ENCODE data around the gene SEMA7A.
"Not testable (repeated sequence)": the region's sequence is repeated elsewhere in the genome, so short reads cannot be mapped to it uniquely, and the experiment has no call there.

SEMA7A gene, protein sequence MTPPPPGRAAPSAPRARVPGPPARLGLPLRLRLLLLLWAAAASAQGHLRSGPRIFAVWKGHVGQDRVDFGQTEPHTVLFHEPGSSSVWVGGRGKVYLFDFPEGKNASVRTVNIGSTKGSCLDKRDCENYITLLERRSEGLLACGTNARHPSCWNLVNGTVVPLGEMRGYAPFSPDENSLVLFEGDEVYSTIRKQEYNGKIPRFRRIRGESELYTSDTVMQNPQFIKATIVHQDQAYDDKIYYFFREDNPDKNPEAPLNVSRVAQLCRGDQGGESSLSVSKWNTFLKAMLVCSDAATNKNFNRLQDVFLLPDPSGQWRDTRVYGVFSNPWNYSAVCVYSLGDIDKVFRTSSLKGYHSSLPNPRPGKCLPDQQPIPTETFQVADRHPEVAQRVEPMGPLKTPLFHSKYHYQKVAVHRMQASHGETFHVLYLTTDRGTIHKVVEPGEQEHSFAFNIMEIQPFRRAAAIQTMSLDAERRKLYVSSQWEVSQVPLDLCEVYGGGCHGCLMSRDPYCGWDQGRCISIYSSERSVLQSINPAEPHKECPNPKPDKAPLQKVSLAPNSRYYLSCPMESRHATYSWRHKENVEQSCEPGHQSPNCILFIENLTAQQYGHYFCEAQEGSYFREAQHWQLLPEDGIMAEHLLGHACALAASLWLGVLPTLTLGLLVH

DNA sequence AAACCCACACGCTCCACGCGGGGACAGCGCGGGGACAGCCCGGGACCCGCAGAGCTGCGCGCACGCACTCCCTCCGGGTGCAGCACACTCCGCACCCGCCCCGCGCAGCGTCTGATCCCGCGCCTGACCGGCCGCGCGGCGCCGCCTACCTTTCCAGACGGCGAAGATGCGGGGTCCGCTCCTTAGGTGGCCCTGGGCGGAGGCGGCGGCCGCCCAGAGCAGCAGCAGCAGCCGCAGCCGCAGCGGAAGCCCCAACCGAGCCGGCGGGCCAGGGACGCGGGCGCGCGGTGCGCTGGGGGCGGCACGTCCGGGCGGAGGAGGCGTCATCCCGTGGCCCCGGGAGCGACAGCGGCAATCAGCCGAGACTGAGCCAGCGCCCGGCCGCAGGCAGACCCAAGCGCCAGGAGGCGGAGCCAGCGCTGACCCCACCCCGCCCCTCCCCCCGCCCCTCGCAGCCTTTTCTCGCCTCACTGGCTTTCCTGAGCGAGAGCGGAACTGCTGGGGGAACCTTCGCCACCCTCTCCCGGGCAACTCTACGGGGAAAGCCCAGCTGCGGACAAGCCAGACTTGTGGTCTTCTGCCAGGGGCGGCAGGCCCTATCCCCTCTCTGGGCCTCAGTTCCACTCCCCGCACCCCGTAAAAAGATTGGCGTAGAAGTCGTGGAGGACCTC lies at the start of gene SEMA7A:
Gene SEMA7A (minus strand): TSS at position 367 of the 671 bp plus-strand sequence. CDS start 40 bp downstream, at position 327.
- no peak for DNase-seq

DNA sequence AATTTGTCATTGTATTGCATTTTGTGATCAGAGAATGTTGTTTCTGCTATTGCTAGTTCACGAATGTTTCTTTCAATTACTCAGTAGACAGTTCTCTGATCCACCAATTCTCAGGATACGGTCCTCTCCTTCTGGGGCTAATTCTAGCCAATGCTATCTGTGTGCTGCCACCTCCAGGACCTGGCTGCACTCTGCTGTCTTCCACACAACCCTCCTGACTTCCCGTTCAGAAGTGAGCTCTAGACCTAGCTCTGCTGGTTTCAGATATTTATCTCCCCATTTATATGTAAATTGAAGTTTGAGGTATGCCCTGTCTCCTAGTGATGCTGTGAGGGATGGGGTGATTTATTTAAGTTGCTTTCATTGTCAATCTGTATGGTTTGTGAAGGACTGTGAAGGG lies 48.9 kb upstream of the SEMA7A start:
- no peak for DNase-seq

DNA sequence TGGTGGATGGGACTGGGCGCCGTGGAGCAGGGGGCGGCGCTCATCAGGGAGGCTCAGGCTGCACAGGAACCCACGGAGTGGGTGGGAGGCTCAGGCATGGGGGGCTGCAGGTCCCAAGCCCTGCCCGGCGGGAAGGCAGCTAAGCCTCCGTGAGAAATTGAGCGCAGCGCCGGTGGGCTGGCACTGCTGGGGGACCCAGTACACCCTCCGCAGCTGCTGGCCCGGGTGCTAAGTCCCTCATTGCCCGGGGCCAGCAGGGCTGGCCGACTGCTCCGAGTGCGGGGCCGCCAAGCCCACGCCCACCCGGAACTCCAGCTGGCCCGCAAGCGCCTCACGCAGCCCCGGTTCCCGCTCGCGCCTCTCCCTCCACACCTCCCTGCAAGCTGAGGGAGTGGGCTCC lies 46.6 kb upstream of the SEMA7A start:
- not testable (repeated sequence) for DNase-seq

DNA sequence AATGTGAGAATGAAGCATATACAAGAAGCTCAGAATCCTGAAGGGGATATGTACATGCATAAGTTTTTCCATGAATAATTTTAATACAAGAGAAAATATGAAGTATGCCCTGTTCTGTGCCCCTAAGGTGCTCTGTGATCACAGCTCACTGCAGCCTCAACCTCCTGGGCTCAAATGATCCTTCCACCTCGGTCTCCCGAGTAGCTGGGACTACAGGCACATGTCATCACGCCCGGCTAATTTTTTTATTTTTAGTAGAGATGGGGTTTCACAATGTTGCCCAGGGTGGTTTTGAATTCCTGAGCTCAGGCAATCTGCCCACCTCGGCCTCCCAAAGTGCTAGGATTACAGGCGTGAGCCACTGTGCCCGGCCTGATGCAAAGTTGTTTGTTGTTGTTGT lies 37.9 kb upstream of the SEMA7A start:
- DNase-seq: not testable (repeated sequence)

DNA sequence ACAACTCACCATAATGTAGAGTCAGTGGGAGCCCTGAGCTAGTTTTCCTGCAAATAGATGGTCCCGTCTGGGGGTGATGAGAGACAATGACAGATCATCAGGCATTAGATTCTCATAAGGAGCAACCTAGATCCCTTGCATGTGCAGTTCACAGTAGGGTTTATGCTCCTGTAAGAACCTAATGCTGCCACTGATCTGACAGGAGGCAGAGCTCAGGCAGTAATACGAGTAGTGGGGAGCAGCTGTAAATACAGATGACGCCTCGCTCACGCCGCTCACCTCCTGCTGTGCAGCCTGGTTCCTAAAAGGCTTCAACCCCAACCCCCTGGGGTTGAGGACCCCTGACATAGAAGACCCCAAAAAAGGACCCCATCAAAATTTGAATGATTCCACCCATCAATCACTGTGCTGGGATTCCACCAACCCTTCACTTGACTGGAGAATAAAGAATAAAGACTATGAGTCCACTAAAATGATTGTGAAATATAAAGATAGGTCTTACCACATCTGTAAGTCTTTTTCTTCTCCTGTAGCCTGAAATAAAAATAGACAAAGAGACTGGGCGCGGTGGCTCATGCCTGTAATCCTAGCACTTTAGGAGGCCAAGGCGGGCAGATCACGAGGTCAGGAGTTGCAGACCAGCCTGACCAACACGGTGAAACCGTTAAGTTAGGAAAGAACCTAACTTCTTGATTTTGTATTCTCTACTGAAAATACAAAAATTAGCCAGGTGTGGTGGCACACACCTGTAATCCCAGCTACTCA lies 37.1 kb upstream of the SEMA7A start:
- DNase-seq: no peak

DNA sequence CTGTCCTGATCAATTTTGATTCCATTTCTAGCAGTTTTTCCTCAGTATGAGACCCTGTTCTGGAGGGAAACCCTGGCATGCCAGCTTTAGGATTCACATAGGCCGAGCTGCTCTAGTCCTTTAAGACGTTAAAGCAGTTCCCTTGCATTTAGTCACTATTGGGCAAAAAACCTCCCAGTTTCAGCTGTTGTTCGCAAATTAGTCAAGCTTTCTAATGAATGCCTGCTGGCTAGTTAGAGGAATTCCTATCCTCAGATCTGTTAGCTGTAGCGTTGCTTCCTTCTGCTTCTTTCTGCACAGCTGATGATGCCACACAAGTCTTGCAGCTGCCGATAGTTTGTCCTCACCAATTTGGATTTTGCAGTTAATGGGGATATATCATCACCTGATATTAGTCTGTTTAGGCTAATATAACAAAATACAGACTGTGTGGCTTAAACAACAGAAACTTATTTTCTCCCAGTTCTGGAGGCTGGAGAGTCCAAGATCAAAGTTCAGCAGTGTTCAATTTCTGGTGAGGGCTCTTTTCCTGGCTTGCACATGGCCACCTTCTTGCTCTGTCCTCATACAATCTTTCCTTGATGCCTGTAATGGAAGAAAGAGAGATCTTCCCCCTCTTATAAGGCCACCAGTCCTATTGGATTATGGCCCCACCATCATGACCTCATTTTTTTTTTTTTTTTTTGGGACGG lies 34.7 kb upstream of the SEMA7A start:
- no peak for DNase-seq

DNA sequence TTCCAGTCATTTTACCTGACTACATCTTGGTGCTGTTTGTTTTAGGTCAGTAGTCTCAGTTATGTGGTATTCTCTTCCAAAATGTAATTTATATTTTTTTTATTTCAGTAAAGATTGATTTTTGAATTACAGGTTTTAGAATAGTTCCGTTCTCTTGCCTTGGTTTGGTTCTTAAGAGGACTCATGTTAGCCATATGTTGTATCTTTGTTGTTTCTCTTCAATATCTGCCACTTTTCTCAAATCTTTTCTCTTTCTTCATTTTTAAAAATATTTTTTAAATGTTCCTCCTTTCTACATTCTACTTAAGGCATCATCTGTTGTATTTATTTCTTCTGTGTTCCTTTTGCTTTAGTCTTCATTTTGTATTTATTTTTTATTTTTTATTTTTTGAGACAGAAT lies 32.8 kb upstream of the SEMA7A start:
- no peak for DNase-seq

DNA sequence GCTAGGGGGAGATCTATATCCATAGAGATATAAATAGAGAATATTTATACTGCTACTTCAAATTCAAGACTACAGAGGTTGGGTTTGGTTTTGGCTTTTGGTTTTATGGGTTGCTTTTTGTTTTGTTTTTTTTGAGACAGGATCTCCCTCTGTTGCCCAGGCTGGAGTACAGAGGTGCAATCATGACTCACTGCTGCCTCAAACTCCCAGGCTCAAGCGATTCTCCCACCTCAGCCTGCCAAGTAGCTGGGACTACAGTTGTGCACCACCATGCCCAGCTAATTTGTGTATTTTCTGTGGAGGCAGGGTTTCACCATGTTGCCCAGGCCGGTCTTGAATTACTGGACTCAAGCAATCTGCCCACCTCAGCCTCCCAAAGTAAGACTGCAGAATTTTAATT lies 31.1 kb upstream of the SEMA7A start:
- no peak for DNase-seq

DNA sequence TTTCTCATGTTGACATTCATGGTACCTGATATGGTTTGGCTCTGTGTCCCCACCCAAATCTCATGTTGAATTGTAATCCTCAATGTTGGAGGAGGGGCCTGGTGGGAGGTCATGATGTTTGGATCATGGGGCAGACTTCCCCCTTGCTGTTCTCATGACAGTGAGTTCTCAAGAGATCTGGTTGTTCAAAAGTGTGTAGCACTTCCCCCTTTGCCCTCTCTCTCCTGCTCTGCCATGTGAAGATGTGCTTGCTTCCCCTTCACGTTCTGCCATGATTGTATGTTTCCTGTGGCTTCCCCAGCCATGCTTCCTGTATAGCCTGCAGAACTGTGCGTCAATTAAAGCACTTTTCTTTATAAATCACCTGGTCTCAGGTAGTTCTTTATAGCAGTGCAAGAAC lies 30.5 kb upstream of the SEMA7A start:
- DNase-seq: no peak

DNA sequence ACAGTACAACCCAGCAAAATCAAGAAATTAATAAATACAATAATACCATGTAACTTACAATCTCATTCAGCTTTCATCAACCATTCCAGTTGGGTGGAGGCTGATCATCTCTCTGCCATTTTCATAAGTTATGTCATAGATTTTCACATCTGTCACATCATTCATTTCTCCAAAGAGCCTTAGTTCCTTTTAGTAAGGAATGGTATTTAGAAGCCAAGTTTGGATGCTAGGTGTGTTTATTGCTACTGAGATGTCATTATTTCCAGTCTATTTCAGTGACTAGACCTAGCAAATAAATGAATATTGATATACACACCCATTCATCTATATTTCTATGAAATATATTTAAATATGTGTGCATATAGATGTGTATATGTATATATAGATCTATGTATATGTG lies 29.9 kb upstream of the SEMA7A start:
- no peak for DNase-seq

DNA sequence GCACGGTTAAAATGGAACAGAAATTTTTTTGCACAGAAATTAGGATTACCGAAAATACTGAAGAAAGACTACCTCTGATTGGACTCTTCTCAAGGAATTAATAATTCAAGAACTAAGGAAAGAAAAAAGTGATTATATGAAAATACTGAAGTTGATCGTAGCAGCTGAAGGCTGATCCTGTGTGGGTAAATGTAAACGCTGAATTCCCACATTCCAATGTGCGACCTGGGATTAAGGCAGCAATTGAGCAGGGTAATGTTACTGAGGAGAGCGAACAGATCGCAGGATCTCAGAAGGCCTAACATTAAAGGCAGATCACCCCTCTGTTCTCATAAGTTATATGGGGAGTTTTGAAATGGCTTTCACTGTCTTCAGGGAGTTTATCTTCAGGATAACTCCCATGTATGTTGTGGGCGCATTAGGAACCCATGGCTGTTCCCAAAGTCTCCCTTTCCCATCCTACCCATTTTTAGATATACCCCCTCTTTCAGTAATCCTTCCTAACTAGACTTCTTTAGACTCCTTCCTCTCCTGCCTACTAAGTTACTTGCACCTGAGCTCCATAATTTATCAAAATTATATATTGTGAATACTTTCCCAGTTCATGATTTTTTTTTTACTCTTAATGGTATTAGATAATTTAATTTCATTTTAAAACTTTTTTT lies 28.2 kb upstream of the SEMA7A start:
- DNase-seq: no peak

DNA sequence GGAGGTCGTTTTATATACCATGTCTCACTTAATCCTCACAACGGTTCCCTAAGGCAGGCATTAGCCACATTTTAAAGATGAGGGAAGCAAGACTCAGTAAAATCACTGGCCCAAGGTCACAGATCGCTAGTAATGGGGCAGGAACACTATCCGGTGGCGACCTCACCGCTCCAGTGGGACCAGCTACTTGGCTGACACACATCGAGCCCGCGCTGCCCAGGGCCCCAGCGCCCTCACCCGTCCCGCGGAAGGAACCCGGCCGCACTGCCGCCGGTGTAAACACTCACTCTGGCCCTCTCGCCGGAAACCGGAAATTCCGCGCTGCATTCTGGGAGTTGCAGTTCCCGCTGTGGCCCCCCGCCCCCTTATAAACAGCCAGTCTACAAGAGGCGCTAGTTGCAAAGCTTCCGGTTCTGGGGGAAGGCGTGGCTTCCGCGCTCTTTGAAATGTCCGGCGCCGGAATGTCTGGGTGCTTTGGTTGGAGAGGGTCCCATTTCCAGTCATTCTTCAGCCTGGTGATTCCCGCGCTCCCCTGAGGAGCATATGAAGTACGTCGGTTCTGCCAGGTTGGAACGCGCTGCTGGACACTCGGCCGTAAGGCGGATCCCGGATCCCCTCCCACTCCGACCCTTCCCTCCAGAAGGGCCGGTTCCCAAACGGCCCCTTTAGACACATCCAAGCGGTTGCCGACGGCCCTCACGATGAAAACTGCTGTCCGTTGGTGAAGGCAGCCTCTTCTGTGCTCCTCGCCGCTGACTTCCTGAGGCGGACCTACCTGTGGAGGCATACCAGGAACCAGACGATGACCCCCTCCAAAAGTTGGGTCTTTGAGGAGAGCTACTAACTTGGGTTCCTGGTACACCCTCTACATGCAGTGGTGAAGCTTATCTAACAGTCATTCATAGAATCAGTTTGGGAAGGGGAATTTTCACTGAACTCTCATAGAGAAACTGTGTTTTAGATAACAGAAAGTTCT lies 27.4 kb upstream of the SEMA7A start, which contains the start of gene UBL7:
Gene UBL7 (minus strand): TSS at position 290 of the 976 bp plus-strand sequence. CDS start 2,293 bp downstream, outside the sequence.
- DNase-seq: peak; percentile 94

DNA sequence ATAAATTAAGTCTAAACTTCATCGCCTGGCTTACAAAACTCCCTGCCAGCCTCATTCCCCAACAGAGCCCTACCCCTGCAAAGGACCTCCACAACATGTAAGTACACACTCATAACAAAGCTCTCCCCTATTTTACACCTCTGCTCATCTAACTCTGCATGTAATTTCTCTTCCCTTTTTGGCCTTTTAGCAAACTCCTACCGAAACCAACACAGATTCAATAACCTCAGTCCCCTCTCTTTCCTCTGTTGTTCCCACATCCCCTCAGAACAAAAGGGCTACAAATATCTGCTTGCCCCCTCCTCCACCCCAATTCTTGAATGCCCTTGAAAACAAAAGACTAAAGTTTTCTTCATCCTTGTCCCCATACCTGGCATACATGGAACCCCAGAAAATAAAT lies 26.5 kb upstream of the SEMA7A start:
- DNase-seq: no peak

DNA sequence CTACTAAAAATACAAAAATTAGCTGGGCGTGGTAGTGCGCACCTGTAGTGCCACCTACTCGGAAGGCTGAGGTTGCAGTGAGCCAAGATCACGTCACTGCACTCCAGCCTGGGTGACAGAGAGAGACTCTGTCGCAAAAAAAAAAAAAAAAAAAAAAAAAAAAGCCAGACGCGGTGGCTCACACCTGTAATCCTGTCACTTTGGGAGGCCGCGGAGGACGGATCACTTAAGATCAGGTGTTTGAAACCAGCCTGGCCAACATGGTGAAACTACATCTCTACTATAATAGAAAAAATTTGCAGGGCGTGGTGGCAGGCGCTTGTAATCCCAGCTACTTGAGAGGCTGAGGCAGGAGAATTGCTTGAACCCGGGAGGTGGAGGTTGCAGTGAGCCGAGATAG lies 26.0 kb upstream of the SEMA7A start:
- DNase-seq: not testable (repeated sequence)

DNA sequence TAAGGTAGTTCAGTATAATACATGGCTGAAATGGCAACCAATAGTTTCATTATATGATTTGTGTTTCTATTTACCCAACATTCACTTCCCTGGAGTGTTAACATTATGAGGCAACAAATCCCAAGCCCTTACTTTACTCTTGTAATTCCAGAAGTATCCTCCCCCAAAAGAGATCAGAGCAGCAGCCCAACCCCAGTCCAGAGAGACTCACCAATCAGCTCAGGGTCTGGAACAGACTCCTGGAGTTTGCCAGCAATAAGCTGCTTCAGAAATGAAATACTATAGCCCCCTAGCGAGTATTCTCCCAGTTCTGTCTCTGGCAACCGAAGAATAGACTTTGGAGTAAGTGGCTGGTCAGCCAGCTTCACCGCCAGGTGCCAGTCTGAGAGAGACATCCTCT lies 24.7 kb upstream of the SEMA7A start:
- DNase-seq: no peak

DNA sequence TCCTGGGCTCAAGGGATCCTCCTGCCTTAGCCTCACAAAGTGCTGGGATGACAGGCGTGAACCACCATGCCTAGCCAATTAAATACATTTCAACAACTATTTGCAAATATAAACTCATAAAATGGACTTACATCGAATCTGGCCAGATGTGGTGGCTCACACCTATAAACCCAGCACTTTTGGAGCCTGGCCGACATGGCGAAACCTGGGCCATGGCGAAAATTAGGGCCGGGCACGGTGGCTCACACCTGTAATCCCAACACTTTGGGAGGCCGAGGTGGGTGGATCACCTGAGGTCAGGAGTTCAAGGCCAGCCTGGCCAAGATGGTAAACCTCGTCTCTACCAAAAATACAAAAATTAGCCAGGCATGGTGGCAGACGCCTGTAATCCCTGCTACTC lies 23.3 kb upstream of the SEMA7A start:
- DNase-seq: not testable (repeated sequence)

DNA sequence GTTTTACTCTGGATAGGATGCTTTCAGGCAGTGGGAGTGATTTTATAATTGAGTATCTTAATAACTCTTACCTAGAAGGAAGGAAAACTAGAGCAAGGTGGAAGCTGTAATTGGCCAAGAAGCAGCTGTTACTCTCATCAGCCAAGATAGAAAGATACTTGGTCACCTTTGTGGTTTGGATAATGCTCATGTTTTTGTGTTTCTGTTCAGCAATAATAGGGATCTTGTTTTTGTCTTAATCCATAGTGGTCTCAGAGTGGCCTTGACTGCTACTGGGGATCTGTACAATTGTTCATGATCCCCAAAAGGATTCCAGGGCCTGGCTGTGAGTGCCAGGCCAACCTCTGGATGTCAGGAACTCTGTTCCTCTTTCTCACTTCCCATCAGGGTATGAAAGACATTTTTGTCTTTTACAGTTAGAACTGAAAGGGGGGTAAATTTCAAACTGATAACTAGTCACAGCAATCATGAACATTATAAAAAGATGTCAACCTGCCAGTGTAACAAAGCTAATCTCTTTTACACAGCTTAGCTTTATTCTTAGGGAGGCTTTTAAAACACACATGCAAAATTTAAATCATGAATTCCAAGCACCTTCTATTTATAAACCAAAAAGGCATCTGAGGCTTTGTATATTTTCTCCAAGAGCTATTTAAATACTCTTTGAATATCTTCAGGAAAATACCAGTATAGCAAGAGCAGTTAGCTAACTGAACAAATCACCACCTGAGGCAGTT lies 21.2 kb upstream of the SEMA7A start:
- no peak for DNase-seq

DNA sequence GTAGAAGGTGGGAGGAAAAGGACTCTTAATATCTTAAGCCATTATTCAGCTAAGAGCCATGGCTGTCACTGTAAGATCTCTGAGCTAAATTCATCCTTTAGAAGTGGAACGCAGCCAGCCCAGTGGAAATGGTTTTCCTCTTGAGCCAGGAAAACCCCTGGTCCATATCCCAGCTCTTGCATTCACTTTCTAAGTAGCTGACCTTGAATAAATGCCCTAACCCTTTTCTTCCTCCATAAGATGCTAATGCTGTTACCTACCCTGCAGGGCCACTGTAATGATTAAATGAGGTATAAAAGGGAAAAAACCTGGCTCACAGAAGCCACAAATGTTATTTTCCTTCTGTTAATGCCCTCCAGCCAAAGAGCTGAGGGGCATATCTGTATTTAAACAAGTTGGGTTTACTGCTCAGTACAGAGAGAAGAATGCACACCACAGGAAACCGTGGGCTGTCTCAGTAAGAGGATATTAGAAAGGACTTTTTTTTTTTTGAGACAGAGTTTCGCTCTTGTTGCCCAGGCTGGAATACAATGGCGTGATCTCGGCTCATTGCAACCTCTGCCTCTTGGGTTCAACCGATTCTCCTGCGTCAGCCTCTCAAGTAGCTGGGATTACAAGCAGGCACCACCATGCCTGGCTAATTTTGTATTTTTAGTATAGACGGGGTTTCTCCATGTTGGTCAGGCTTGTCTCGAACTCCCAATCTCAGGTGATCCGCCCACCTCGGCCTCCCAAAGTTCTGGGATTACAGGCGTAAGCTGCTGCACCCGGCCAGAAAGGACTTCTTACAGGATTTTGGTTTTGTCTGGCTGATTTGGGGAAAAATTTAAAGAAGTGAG lies 20.4 kb upstream of the SEMA7A start:
- DNase-seq: no peak
